Neural cell (in vitro differentiated cells): ENCODE measurements around the gene ANKRD63. TPM values are rescaled to one million over a fixed set of nuclear protein-coding genes. Genes with fewer than 3 reads are reported as not detected.

ENCODE experiments used
- H2AFZ ChIP-seq: fragments of 200-600, 300-800 bp; sonication (generic), shearing (Covaris generic); 2 replicates; pipeline ENCODE4 v1.6.0; 2014; ENCODE audit warnings: low read depth, mild to moderate bottlenecking, antibody characterized with exemption, low read length, moderate library complexity
- H3F3A ChIP-seq: fragments of 200-600 bp; shearing (Covaris generic); 2 replicates; pipeline ENCODE4 v1.6.1; 2016; ENCODE audit warnings: mild to moderate bottlenecking, moderate library complexity, mixed read lengths, antibody characterized with exemption, low read length; ENCODE audit not compliant: insufficient read depth, poor library complexity, severe bottlenecking
- H3K27ac ChIP-seq: fragments of 200-600, 300-800 bp; sonication (generic), shearing (Covaris generic); 2 replicates; pipeline ENCODE4 v1.5.1; 2014; ENCODE audit warnings: mild to moderate bottlenecking, low read length, moderate library complexity
- H3K27me3 ChIP-seq: fragments of 300-800, 200-600 bp; sonication (generic), shearing (Covaris generic); 2 replicates; pipeline ENCODE4 v1.6.0; 2014; ENCODE audit warnings: mild to moderate bottlenecking, low read depth, low read length, moderate library complexity; ENCODE audit not compliant: insufficient read depth
- H3K36me3 ChIP-seq: fragments of 300-800, 200-600 bp; sonication (generic), shearing (Covaris generic); 2 replicates; pipeline ENCODE4 v1.5.1; 2014; ENCODE audit warnings: mild to moderate bottlenecking, antibody characterized with exemption, low read length, moderate library complexity; ENCODE audit not compliant: insufficient read depth
- H3K4me2 ChIP-seq: fragments of 300-800, 200-600 bp; sonication (generic), shearing (Covaris generic); 2 replicates; pipeline ENCODE4 v1.6.0; 2014; ENCODE audit warnings: mild to moderate bottlenecking, low read length
- H3K4me3 ChIP-seq: fragments of 300-800, 200-600 bp; sonication (generic), shearing (Covaris generic); 2 replicates; pipeline ENCODE4 v1.5.1; 2014; ENCODE audit warnings: mild to moderate bottlenecking, low read length, moderate library complexity
- H3K79me2 ChIP-seq: fragments of 200-600 bp; shearing (Covaris generic); replicated peaks from 2 replicates; pipeline ENCODE4 v1.6.0; 2014; ENCODE audit warnings: mild to moderate bottlenecking, low read length, moderate library complexity; ENCODE audit not compliant: insufficient read depth
- H3K9ac ChIP-seq: fragments of 300-800, 200-600 bp; sonication (generic), shearing (Covaris generic); 2 replicates; pipeline ENCODE4 v1.6.1; 2016; ENCODE audit warnings: mild to moderate bottlenecking, low read length, mixed read lengths
- H3K9me2 ChIP-seq: fragments of 200-600 bp; shearing (Covaris generic); 2 replicates; pipeline ENCODE4 v1.6.1; 2016; ENCODE audit warnings: mild to moderate bottlenecking, low read length, mixed read lengths; ENCODE audit not compliant: insufficient read depth
- H3K9me3 ChIP-seq: fragments of 200-600, 300-800 bp; sonication (generic), shearing (Covaris generic); 2 replicates; pipeline ENCODE4 v1.6.1; 2016; ENCODE audit warnings: mild to moderate bottlenecking, mixed run types, low read length, moderate library complexity, mixed read lengths
- H4K20me1 ChIP-seq: fragments of 200-600 bp; shearing (Covaris generic); 2 replicates; pipeline ENCODE4 v1.6.1; 2016; ENCODE audit warnings: mild to moderate bottlenecking, mixed run types; ENCODE audit not compliant: insufficient read depth
- CTCF ChIP-seq: fragments of 450-650 bp; IDR thresholded peaks from 2 replicates; pipeline ENCODE4 v1.5.1; 2014; ENCODE audit warnings: antibody characterized with exemption, mild to moderate bottlenecking, moderate library complexity; ENCODE audit not compliant: poor library complexity, severe bottlenecking
- EP300 ChIP-seq: fragments of 450-650 bp; conservative IDR thresholded peaks from 2 replicates; pipeline ENCODE4 v1.6.1; 2014; ENCODE audit warnings: antibody characterized with exemption, mild to moderate bottlenecking, moderate library complexity; ENCODE audit not compliant: poor library complexity, severe bottlenecking
- EZH2 ChIP-seq: fragments of 200-600, 300-800 bp; shearing (Covaris generic), sonication (generic); IDR thresholded peaks from 2 replicates; pipeline ENCODE4 v1.6.1; 2014; ENCODE audit warnings: antibody characterized with exemption, low read length, borderline replicate concordance, mild to moderate bottlenecking; ENCODE audit not compliant: insufficient read depth, poor library complexity, severe bottlenecking
- MXI1 ChIP-seq: fragments of 450-650 bp; conservative IDR thresholded peaks from 2 replicates; pipeline ENCODE4 v1.6.1; 2014; ENCODE audit warnings: antibody characterized with exemption, mild to moderate bottlenecking; ENCODE audit not compliant: poor library complexity, severe bottlenecking
- POLR2AphosphoS5 ChIP-seq: IDR thresholded peaks from 2 replicates; pipeline ENCODE4 v1.6.1; 2012
- RAD21 ChIP-seq: fragments of 450-650 bp; conservative IDR thresholded peaks from 2 replicates; pipeline ENCODE4 v1.6.1; 2014; ENCODE audit warnings: antibody characterized with exemption, mild to moderate bottlenecking, moderate library complexity
- REST ChIP-seq: IDR thresholded peaks from 2 replicates; pipeline ENCODE4 v1.6.1; 2012; ENCODE audit warnings: borderline replicate concordance
- SMC3 ChIP-seq: fragments of 450-650 bp; conservative IDR thresholded peaks from 2 replicates; pipeline ENCODE4 v1.6.1; 2014; ENCODE audit warnings: antibody characterized with exemption, mild to moderate bottlenecking, moderate library complexity; ENCODE audit not compliant: poor library complexity
- TAF1 ChIP-seq: IDR thresholded peaks from 2 replicates; pipeline ENCODE4 v1.6.1; 2012; ENCODE audit warnings: low read depth
- polyA plus RNA-seq: library from polyadenylated mRNA; depleted of rRNA; stranded (reverse); fragments of >200 nt; gene quantifications from 2 replicates; pipeline ENCODE4 v1.2.3, GENCODE V29; 2014

Gene ANKRD63
- polyA plus RNA-seq, 1 donor from 2014 or later = 2.1 TPM

DNA sequence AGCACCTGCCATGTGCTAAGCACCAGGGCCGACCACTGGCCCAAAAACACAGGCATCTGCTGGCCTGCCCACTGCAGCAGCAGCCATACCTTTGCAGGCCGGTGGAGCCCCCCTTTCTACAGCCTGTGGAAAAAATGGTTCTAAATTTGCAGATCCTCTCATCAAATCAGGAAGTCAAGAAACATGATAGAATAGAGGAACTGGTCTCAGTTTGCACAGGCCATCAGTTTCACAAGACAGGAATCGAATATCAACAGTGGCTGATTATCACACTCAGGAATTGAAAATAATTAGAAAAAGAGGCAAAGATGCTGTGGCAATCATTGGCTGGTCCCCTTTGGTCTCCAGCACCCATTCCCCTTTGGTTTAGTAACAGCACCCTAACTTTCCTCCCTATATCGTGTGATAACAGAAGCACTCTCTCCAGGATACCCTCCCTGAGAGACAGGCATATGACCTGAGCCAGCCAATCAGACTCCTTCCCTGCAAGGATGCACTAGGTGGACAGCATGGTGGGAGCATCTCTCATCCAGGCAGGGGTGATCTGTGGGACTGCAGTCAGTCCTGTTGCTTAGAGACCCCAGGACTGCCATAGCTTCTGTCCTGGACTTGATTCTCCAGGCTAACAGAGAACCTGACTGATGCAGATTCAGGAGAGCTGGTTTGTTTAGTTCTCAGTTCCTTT is 47.5 kb downstream of the ANKRD63 start:
- Histone ChIP-seq H3K27ac (no peak overlapping the region), H3K4me2 (no peak overlapping the region), H3K4me3 (no peak overlapping the region), H3K9me2 (no peaks in the 10 kb centered on the region), H3K9me3 (no peaks in the 10 kb centered on the region), H4K20me1 (no peaks in the 10 kb centered on the region), H3K9ac (no peak overlapping the region), H3K79me2 (no peaks in the 10 kb centered on the region), H2AFZ (no peak overlapping the region), H3K36me3 (no peaks in the 10 kb centered on the region), H3K27me3 (no peaks in the 10 kb centered on the region), H3F3A (no peaks in the 10 kb centered on the region)
- TF ChIP-seq CTCF (no peak), REST (no peak), TAF1 (no peak), EZH2 (no peak), EP300 (no peak), SMC3 (no peak), RAD21 (no peak), POLR2AphosphoS5 (no peak), MXI1 (no peak)

DNA sequence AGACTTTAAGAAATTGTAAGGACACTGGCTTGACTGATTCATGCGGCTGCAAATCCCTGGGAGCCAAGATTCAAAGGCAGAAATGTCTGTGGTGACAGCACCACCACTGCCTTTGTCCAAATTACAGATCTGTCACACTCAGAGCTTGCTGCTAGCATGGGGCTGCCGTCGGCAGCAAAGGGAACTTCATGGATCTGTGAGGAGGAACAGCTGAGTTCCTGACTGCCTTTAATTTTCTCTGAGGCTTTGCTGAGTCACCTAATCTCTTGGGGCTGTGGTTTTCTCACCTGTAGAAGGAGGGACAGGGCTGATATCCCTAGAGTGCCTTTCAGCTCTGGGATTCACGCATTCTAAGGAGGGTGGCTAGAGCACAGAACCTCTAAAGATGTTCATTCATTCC is 48.1 kb downstream of the ANKRD63 start:
- H3K9me3 ChIP-seq = no peaks in the 10 kb centered on the region
- TF ChIP-seq REST (no peak), POLR2AphosphoS5 (no peak), TAF1 (no peak), CTCF (no peak), RAD21 (no peak), MXI1 (no peak), SMC3 (no peak), EP300 (no peak)
- H3K9ac ChIP-seq = no peak overlapping the region
- no peaks in the 10 kb centered on the region for H3K9me2 ChIP-seq
- no peaks in the 10 kb centered on the region for H3K79me2 ChIP-seq
- H3K4me2 ChIP-seq = no peak overlapping the region
- no peaks in the 10 kb centered on the region for H3K27me3 ChIP-seq
- H2AFZ ChIP-seq = no peak overlapping the region
- H4K20me1 ChIP-seq = no peaks in the 10 kb centered on the region
- no peak overlapping the region for H3K4me3 ChIP-seq
- H3F3A ChIP-seq = no peaks in the 10 kb centered on the region
- H3K27ac ChIP-seq = no peak overlapping the region
- H3K36me3 ChIP-seq = no peaks in the 10 kb centered on the region
